SK-N-MC (cell line): ENCODE data around the gene RALGAPA2.

Experiments used
- EZH2 ChIP-seq: fragments of 200-600 bp; sonication (generic); IDR thresholded peaks from one replicate; pipeline ENCODE4 v1.6.1; 2017; ENCODE audit warnings: antibody characterized with exemption
- POLR2AphosphoS5 ChIP-seq: IDR thresholded peaks from 2 replicates; pipeline ENCODE4 v1.6.1; 2012; ENCODE audit warnings: mild to moderate bottlenecking, low read depth, low read length, borderline replicate concordance

DNA sequence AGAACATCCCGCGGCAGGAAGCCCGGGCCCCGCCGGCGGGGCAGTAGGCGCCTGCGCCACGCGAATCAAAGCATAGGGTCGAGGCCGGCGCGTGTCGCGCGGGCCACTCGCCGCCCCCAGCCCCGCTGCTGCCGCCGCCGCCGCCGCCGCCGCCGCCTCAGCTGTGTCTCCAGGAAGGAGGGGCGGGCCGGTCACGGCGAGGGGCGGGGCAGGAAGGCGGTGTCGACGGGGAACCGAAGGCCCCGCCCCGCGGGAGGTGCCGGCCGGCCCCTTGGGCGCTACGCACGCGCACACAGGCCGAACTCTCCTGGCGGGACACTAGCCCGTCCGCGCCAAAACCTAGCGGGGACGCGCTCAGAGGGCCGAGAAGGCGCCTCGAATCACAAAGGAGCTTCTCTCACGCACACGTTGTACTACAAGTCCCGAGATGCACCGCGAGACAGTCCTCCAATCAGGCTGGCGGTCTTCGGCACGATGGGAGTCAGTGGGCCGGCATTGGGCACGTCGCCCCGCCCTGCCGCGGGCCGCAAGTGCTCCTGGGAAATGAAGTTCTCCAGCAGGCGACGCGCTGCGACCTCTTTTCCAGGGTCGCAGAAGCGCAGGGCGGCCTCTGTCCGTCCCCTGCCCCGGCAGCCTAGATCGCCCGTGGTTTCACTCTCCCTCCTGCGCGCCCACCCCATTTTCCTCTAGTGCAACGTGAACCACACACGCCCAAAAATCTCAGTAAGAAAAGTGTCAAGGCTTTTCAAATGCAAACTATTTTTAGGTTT, at the start of gene RALGAPA2:
- TF ChIP-seq POLR2AphosphoS5 (peak; percentile 65; the same call in 1 of the 2 replicates), EZH2 (no peak)
